Measurements from ENCODE around the gene MEP1A. TPM values are rescaled to one million over a fixed set of nuclear protein-coding genes. Genes with fewer than 3 reads are reported as not detected.

The MEP1A gene
- total and polyA plus RNA-seq, 7 donors, result 0.36 to 45.6 (median 41.0) TPM; not detected in 3

- H3K27me3 ChIP-seq, result no peaks in the 10 kb centered on the region
- H3K4me3 ChIP-seq, result no peak overlapping the region
- no peaks in the 10 kb centered on the region for H3K36me3 ChIP-seq
- no peak overlapping the region for H3K27ac ChIP-seq
- no peak for DNase-seq
- intact Hi-C loops (cut with DNase I), result loop anchor here (10.0 kb wide), 1 partner anchor 374 kb away; no protein-coding TSS in a partner anchor
- H3K9me3 ChIP-seq, result no peaks in the 10 kb centered on the region
- 82 to 93% methylated on average over 3 of the region's 3 CpGs for whole genome bisulfite sequencing, 2 donors
- TF ChIP-seq POLR2A (IDR thresholded peaks at IDR 0.05), result no peak
- TF ChIP-seq CTCF (IDR thresholded peaks at IDR 0.05), result no peak
- no peak for TF ChIP-seq POLR2AphosphoS5 (IDR thresholded peaks at IDR 0.05)
- TF ChIP-seq EP300 (IDR thresholded peaks at IDR 0.05), result no peak
- H3K4me1 ChIP-seq, result no peaks in the 10 kb centered on the region
These were observed 4.4 kb upstream of the MEP1A start for GRCh38 chr6:46788791-46789190.

GRCh38 chr6:46789434-46790354 lies 3.5 kb upstream of the MEP1A start:
- WGBS, 2 donors, result 13 to 56% methylated on average over 4 of the region's 4 CpGs

GRCh38 chr6:46790355-46790874 lies 2.8 kb upstream of the MEP1A start:
- Histone ChIP-seq H3K9me3 (no peaks in the 10 kb centered on the region), H3K27me3 (no peaks in the 10 kb centered on the region), H3K27ac (no peak overlapping the region), H3K4me1 (no peaks in the 10 kb centered on the region), H3K4me3 (no peak overlapping the region), H3K36me3 (no peaks in the 10 kb centered on the region)
- no peak for DNase-seq
- no peak for TF ChIP-seq CTCF (IDR thresholded peaks at IDR 0.05)
- no peak for TF ChIP-seq POLR2AphosphoS5 (IDR thresholded peaks at IDR 0.05)
- TF ChIP-seq POLR2A (IDR thresholded peaks at IDR 0.05), result no peak
- TF ChIP-seq EP300 (IDR thresholded peaks at IDR 0.05), result no peak
- intact Hi-C loops (cut with DNase I), result no loop called here

More at GRCh38 chr6:46789434-46790354, 3.5 kb upstream of the MEP1A start:
- H3K36me3 ChIP-seq, result no peaks in the 10 kb centered on the region
- no peaks in the 10 kb centered on the region for H3K9me3 ChIP-seq
- no peaks in the 10 kb centered on the region for H3K4me1 ChIP-seq
- DNase-seq, result no peak
- H3K4me3 ChIP-seq, result no peak overlapping the region
- H3K27me3 ChIP-seq, result no peaks in the 10 kb centered on the region
- no peak for TF ChIP-seq POLR2AphosphoS5 (IDR thresholded peaks at IDR 0.05)
- TF ChIP-seq POLR2A (IDR thresholded peaks at IDR 0.05), result no peak
- no peak for TF ChIP-seq EP300 (IDR thresholded peaks at IDR 0.05)
- no peak for TF ChIP-seq CTCF (IDR thresholded peaks at IDR 0.05)
- intact Hi-C loops (cut with DNase I), result loop anchor here (10.0 kb wide), 1 partner anchor 375 kb away; no protein-coding TSS in a partner anchor
- H3K27ac ChIP-seq, result no peak overlapping the region

DNA sequence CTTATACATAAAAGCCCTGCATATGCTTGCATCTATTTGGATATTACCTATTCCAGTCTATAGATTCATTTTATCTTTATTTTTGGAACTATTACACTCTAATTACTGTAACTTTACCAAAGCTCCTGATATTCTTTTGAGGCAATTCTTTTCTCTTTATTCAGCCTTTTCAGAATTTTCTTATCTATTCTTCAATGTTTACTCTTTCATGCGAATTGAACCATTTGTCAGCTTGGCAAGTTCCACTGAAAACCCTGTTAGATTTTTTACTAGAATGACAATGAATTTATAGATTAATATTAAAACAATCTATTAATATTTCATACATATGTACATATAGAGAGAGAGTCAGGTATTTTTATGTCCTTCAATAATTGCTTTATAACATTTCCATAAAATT lies 554 bp upstream of the MEP1A start:
- no peak for DNase-seq
- Histone ChIP-seq H3K4me3 (no peak overlapping the region), H3K4me1 (no peaks in the 10 kb centered on the region), H3K27ac (no peak overlapping the region), H3K9me3 (no peaks in the 10 kb centered on the region), H3K36me3 (no peaks in the 10 kb centered on the region), H3K27me3 (no peaks in the 10 kb centered on the region)
- intact Hi-C loops (cut with DNase I), result no loop called here
- TF ChIP-seq POLR2AphosphoS5 (IDR thresholded peaks at IDR 0.05) (no peak), CTCF (IDR thresholded peaks at IDR 0.05) (no peak), POLR2A (IDR thresholded peaks at IDR 0.05) (no peak), EP300 (IDR thresholded peaks at IDR 0.05) (no peak)
- 0 to 34% methylated on average over 1 of the region's 1 CpG for WGBS, 2 donors
